ENCODE data around the gene SLC25A13.

Gene SLC25A13

DNA sequence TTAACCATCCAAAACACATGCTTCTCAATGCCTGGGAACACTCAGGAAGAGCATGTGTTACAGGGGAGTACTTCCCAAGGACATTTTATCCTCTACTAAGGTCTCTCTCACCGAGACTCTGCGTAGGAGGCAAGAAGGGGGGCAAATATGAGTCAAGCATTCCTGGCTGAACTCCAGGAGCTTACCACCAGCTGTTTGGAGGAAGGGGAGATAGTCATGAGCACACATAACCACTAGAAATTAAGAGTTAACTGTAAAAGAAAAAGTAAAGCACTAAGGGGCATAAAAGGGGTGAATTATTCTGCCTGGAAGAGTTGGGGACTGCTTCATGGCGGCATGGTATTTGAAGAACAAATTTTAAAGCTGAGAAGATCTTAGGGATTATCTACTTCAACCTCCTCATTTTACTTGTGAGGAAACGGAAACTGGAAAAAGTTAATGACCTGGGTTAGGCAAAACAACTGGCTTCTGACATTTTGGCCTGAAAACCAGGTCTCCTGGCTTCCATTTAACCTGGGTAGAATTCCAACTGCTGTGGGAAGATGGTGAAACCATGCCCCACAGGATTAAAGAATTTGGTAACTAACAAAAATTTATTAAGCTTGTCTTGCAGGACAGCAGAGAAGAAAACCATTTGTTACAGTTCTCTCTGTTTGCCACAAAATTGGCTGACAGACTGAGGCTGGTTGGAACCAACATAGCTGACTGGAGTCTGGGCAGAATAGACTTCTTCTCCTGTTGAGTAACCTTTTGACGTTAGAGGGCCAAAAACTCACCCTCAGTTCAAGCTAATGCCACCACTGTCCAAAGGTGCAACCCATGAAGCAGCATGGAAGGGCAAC lies 85.5 kb downstream of the SLC25A13 start:
- no peak for TF ChIP-seq SIN3A (IDR thresholded peaks at IDR 0.05; ENCODE audit: borderline replicate concordance, insufficient read depth, low read length)
- TF ChIP-seq TAF1 (IDR thresholded peaks at IDR 0.05; ENCODE audit: borderline replicate concordance, insufficient read depth, low read length) = no peak
- TF ChIP-seq FOXP2 (optimal IDR thresholded peaks at IDR 0.05; ENCODE audit: borderline replicate concordance, extremely low read depth, extremely low read length, insufficient read depth) = no peak
- TF ChIP-seq POLR2AphosphoS5 (IDR thresholded peaks at IDR 0.05; ENCODE audit: low read depth, low read length) = no peak
- TF ChIP-seq, protein P1, sequence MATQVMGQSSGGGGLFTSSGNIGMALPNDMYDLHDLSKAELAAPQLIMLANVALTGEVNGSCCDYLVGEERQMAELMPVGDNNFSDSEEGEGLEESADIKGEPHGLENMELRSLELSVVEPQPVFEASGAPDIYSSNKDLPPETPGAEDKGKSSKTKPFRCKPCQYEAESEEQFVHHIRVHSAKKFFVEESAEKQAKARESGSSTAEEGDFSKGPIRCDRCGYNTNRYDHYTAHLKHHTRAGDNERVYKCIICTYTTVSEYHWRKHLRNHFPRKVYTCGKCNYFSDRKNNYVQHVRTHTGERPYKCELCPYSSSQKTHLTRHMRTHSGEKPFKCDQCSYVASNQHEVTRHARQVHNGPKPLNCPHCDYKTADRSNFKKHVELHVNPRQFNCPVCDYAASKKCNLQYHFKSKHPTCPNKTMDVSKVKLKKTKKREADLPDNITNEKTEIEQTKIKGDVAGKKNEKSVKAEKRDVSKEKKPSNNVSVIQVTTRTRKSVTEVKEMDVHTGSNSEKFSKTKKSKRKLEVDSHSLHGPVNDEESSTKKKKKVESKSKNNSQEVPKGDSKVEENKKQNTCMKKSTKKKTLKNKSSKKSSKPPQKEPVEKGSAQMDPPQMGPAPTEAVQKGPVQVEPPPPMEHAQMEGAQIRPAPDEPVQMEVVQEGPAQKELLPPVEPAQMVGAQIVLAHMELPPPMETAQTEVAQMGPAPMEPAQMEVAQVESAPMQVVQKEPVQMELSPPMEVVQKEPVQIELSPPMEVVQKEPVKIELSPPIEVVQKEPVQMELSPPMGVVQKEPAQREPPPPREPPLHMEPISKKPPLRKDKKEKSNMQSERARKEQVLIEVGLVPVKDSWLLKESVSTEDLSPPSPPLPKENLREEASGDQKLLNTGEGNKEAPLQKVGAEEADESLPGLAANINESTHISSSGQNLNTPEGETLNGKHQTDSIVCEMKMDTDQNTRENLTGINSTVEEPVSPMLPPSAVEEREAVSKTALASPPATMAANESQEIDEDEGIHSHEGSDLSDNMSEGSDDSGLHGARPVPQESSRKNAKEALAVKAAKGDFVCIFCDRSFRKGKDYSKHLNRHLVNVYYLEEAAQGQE (IDR thresholded peaks at IDR 0.05; ENCODE audit: insufficient read depth in 1 of 2, low read depth in 2 of 2, low read length in 2 of 2) = no peak

GRCh38 chr7:96235281-96235680 lies 86.6 kb downstream of the SLC25A13 start:
- TF ChIP-seq FOXP2 (optimal IDR thresholded peaks at IDR 0.05; ENCODE audit: borderline replicate concordance, extremely low read depth, extremely low read length, insufficient read depth) = no peak

GRCh38 chr7:96233528-96234154 lies 88.3 kb downstream of the SLC25A13 start:
- TF ChIP-seq POLR2AphosphoS5 (IDR thresholded peaks at IDR 0.05; ENCODE audit: low read depth, low read length) (no peak), SIN3A (IDR thresholded peaks at IDR 0.05; ENCODE audit: borderline replicate concordance, insufficient read depth, low read length) (no peak), FOXP2 (optimal IDR thresholded peaks at IDR 0.05; ENCODE audit: borderline replicate concordance, extremely low read depth, extremely low read length, insufficient read depth) (no peak), TAF1 (IDR thresholded peaks at IDR 0.05; ENCODE audit: borderline replicate concordance, insufficient read depth, low read length) (no peak)
- TF ChIP-seq, protein P1 (IDR thresholded peaks at IDR 0.05; ENCODE audit: insufficient read depth in 1 of 2, low read depth in 2 of 2, low read length in 2 of 2) = no peak

DNA sequence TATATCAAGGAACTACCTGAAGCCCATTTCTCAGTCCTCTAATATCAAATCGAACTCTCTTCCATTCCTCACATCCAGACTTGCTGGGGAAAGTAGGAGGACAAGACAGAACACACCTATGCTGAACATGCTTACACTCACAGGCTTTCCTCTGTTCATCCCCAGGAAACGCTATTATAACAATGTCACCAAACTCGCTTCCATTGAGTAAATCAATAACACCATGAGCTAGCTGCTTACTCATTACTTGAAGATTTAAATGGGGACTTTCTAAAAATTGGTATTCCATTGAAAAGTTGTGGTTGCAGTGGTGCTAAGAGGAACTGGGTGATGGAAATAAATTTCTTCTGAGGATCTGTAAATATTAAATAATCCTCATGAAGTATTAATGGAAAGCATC lies 88.8 kb downstream of the SLC25A13 start:
- TF ChIP-seq, protein P1 (IDR thresholded peaks at IDR 0.05; ENCODE audit: insufficient read depth in 1 of 2, low read depth in 2 of 2, low read length in 2 of 2) = no peak
- TF ChIP-seq POLR2AphosphoS5 (IDR thresholded peaks at IDR 0.05; ENCODE audit: low read depth, low read length) (no peak), FOXP2 (optimal IDR thresholded peaks at IDR 0.05; ENCODE audit: borderline replicate concordance, extremely low read depth, extremely low read length, insufficient read depth) (no peak), SIN3A (IDR thresholded peaks at IDR 0.05; ENCODE audit: borderline replicate concordance, insufficient read depth, low read length) (no peak), TAF1 (IDR thresholded peaks at IDR 0.05; ENCODE audit: borderline replicate concordance, insufficient read depth, low read length) (no peak)

- no peak for TF ChIP-seq SIN3A (IDR thresholded peaks at IDR 0.05; ENCODE audit: borderline replicate concordance, insufficient read depth, low read length)
- TF ChIP-seq, protein P1 (IDR thresholded peaks at IDR 0.05; ENCODE audit: insufficient read depth in 1 of 2, low read depth in 2 of 2, low read length in 2 of 2) = no peak
- no peak for TF ChIP-seq FOXP2 (optimal IDR thresholded peaks at IDR 0.05; ENCODE audit: borderline replicate concordance, extremely low read depth, extremely low read length, insufficient read depth)
- no peak for TF ChIP-seq TAF1 (IDR thresholded peaks at IDR 0.05; ENCODE audit: borderline replicate concordance, insufficient read depth, low read length)
These were observed 93.1 kb downstream of the SLC25A13 start for GRCh38 chr7:96228760-96229159.

Data from PFSK-1 (cell line).